Measurements from ENCODE around the gene IKBKG.
"Not testable (repeated sequence)": the region's sequence is repeated elsewhere in the genome, so short reads cannot be mapped to it uniquely, and the experiment has no call there.

IKBKG gene

DNA sequence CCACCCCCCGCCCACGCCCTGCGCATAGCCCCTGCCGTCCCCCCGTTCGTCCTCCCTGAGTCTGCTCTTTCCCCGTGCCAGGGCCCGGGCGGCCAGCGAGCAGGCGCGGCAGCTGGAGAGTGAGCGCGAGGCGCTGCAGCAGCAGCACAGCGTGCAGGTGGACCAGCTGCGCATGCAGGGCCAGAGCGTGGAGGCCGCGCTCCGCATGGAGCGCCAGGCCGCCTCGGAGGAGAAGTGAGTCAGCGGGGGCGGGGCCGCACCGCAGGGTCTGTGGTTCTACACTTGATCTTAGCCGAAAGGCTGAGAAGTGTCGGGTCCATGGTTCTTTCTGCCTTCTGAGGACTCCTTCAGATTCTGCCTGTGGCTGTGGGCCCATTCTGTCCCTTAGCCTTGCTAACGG lies 12.9 kb downstream of the IKBKG start:
- DNase-seq, result not testable (repeated sequence)

DNA sequence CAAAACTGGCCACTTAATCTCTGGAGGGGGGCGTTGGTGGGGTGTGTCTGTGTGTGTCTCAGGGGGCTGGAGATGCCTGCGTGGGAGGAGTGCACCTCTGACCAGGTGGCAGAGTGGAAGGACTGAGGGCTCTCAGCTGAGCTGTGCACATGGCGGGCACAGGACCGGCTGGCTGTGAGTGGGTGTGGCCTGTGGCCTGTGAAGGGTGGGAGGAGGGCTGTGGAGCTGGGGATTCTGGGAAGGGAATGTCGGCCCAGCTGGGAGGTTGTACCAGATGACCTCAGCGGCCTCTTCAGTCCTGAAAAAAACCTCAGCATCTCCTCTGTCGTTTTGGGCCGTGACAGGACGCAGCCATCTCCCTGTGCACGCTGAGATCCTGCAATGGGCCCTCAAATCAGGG lies 14.9 kb downstream of the IKBKG start:
- DNase-seq, result not testable (repeated sequence)

DNA sequence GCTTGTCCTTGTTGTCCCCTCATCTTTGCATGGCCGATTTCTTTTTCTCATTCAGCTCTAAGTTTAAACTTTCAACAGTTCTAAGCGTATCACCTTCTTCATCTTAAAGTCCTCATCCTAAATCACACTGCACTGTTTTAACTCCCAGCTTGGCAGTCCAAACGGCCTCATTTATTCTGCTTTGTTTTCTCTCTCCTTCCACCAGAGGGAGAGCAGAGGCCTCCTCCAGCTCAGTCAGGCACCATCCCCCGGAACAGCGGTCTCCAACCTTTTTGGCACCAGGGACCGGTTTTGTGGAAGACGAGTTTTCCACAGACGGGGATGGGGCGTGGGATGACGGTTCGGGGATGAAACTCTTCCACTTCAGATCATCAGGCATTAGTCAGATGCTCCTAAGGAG lies 22.9 kb downstream of the IKBKG start:
- not testable (repeated sequence) for DNase-seq

DNA sequence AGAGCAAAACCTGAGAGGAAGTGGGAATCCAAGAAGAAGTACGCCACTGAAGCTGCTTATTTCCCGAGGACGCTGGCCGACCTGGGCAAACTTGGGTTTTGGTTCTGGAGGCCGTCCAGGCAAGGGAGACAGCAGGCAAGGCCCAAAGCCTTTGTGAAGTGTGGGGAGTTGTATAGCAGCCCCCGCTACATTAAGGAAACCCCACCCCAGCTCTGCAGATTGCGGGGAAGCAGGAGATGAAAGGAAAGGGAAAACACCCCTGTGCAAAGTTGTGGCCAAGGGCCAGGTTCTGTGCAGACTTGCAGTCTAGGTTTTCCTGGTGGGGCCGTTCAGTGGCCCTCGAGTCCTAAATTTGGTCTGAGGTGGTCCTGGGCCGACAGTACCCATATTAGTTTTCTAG lies 25.6 kb downstream of the IKBKG start:
- DNase-seq, result not testable (repeated sequence)

DNA sequence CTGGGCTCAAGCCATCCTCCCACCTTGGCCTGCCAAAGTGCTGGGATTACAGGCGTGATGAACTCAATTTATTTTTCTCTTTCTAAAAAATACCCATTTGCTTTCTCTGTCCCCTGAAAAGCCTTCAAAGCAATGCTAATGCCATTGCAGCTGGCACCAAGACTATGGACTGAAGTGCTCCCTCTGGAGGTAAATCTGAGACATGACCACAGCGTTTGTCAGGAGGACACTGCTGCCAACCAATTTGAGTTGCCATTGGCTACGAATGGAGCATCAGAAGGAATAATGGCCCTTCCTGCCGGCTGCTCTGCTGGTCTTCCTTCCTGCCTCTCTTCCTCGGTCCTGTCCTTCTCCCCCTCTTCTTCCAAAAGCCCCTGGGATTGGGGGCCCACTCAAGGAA lies 27.7 kb downstream of the IKBKG start:
- not testable (repeated sequence) for DNase-seq

DNA sequence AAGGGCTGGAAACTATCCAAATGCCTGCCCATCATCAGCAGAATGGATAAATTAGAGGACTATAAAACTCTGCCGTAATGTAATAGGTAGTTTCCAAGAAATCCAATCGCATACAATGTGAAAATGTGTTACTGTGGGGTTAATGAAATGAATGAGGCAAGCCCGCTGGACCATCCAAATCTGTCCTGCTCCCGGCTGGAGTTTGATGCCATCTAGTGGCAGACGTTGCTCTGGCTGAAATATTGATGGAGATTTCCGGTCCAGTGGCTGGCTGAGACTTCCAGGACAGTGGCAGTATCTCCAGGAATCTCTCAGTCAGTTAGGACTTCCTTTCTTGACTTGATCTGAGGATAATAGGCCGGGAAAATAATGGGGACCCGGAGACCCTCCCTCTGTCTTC lies 35.6 kb downstream of the IKBKG start:
- not testable (repeated sequence) for DNase-seq

DNA sequence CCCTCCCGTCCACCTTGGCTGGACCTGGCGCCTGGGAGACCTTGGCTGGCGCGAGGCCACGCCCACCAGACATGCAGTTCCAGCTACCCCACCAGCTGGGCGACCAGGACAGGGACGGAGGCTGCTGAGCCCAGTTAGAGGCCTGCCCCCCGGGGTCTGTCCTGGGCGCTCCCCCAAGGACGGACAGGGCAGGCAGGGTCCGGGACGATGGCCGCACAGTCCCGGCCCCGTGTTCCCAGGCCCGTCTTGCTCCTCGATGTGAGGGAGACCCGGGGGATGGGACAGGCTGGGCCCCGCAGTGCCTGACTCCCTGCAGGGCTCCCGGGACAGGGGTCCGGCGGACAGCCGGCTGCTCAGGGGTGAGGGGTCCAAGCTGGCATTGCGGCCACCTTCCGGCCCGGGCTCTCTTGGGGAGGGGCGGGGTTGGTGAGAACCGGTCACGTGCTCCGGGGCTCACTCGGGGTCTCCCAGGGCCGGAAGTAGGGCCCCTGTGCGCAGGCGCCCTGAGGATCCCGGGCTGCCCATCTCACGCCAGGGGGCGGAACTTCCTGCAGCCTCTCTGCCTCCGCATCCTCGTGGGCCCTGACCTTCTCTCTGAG lies 37.3 kb downstream of the IKBKG start, which contains the start of gene CTAG1A:
TSS of gene CTAG1A (plus strand) at position 549 of the 599 bp plus-strand sequence. CDS start 74 bp downstream, outside the sequence.
- not testable (repeated sequence) for DNase-seq

DNA sequence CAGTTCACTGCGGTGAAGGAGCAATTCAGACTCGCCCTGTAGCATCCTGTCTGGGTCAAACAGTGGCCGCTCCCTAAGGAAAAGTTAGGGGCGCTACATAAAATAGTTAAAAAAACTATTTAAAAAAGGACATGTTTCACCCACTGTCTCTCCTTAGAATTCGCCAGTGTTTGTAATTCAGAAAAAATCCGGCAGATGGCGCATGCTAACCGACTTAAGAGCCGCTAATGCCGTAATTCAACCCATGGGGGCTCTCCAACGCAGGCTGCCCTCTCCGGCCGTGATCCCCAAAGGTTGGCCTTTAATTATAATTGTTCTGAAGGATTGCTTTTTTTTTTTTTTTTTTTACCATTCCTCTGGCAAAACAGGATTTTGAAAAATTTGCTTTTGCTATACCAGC lies 43.0 kb downstream of the IKBKG start:
- DNase-seq, result not testable (repeated sequence)

DNA sequence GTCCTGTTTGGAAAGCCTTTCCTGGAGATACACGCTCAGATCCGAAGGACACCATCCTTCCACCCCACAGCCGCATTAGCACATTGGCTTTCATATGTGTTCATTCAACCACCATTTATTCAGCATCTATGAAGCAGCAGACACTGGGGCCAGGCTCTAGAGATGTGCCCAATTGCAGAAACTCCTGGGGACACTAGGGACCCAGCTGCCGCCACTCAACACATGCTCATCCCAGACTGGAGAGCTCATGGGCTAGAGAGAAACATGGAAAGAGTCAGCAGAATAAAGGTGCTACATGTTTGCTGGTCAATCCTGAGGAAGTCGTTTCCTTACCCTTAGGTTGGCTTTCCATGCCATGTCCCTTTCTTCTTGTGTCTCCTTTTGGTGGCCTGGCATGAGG lies 45.1 kb downstream of the IKBKG start:
- DNase-seq, result no peak

DNA sequence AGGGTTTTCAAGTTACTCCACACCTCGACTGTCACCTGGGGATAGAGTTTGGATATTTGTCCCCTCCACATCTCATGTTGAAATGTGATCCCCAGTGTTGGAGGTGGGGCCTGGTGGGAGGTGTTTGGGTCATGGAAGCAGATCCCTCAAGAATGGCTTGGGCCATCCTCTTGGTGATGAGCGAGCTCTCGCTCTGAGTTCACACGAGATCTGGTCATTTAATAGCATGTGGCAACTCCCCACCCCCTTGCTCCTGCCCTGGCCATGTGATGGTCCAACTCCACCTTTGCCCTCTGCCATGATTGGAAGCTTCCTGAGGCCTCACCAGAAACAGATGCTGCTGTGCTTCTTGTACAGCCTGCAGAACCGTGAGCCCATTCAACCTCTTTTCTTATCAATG lies 45.8 kb downstream of the IKBKG start:
- DNase-seq, result no peak

DNA sequence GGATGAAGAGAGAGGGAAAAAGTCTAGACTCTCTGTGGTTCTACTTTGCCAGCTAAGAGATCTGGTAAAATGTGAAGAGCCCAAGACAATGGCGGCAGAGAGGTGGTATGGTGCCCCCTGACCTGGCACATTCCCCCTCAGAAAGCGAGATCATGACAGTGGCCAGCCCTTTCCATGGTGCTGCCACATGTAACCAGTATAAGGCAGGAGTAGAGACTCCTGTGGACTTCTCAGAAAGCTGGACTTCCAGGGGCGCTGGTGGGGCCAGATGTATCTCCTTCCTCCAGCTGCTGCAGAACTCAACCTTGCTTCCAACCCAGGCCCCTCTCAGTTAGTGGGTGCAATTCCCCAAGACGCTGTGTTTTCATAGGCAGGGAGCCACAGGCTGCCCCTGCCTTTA lies 47.1 kb downstream of the IKBKG start:
- no peak for DNase-seq

DNA sequence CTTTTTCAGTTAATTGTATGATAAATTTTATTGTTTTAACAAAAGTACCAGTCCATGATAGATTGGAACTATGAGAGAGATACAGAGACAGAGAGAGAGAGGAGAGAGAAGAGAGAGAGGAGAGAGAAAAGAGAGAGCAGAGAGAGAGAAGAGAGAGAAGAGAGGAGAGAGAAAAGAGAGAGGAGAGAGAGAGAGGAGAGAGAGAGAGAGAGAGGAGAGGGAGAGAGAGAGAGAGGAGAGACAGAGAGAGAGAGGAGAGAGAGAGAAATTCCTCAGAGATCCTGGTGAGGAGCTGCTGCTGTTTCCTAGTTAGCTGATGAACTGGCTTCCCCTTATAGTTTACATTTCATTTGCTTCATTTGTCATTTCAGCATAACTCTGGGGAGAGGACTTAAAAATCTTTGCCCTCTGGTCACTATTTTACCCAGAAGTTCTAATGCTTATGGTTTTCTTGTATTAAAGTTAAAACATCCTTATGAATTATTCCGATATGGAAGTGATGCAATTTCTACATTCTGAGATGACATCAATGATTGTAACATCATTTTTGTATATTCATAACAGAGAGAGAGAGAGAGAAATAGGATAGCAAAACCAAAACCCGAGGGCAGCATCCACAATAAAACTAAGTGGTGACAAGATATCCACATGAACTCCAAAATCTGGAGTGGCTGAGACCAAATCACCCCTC lies 48.3 kb downstream of the IKBKG start:
- DNase-seq, result no peak

DNA sequence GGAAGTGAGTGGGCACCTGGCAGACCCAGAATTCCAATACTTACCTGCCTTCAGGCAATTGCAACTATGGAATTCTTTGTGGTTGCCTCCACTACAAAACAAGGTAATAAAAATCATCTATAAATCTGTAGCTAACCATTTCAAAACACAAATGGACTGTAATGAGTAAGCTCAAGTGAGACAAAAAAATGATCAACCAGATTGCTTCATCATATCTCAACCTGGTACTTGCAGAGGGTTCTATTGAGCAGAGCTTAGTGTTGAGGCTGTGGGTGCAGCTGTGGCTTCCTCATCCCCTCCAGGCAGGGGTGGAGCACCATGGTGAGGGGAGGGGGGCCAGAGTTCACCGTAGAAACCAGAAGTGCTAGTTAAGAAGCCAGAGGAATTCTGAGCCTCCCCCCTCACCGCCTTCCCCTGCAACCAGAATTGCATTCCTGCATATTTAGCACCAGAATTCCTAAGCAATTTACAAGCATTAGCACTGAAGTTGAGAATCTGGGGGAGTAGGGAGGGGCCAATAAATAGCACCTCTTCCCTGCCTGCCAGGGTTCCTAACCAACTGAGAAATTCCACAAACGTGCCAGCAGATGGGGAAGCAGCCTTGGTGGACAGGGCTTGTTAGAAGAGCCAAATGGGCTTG lies 49.0 kb downstream of the IKBKG start:
- no peak for DNase-seq

DNA sequence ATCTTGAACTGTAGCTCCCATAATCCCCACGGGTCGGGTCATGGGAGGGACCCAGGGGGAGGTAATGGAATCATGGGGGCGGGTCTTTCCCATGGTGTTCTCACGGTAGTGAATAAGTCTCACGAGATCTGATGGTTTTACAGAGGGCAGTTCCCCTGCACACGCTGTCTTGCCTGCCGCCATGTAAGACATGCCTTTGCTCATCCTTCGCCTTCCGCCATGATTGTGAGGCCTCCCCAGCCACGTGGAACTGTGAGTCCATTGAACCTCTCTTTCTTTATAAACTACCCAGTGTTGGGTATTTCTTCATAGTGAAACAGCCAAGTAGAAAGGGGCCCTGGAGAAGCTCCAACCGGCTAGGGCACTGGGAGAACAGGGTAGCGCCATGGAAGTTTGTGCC lies 49.8 kb downstream of the IKBKG start:
- DNase-seq, result no peak

DNA sequence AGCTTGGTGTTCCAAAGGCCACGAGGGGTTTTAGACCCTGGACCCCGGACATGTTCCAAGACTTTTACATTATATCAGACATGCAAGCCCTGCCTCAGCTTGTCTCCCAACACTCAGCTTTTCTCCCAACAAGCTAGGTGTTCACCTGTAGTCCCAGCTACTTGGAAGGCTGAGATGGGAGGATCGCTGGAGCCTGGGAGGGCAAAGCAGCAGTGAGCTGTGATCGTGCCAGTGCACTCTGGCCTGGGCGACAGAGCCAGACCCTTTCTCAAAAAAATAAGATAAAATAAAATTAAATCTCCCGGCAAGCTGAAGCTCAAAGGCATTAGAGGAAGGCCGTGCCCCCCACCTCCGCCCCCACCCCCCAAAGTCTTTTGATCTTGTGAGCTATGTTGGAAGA lies 51.2 kb downstream of the IKBKG start:
- no peak for DNase-seq

DNA sequence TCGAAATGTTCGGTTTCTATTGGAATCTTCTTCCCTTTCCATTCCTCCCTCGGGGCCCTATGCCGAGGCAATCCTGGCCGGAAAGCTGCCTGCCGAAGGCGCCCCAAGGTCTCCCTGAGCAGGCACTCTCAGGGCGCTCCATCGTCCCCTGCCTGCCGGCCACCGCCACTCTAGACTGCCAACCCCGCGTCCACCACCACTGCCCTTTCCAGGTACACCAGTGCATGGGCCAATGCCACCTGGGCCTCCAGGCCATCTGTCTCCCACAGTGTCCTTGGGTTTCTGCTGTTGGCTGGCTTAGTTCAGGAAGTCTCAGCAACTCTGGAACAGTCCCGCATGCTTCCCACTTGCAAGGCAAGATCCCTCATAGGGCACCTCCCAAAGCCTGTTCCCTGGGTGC lies 52.1 kb downstream of the IKBKG start:
- DNase-seq, result no peak

DNA sequence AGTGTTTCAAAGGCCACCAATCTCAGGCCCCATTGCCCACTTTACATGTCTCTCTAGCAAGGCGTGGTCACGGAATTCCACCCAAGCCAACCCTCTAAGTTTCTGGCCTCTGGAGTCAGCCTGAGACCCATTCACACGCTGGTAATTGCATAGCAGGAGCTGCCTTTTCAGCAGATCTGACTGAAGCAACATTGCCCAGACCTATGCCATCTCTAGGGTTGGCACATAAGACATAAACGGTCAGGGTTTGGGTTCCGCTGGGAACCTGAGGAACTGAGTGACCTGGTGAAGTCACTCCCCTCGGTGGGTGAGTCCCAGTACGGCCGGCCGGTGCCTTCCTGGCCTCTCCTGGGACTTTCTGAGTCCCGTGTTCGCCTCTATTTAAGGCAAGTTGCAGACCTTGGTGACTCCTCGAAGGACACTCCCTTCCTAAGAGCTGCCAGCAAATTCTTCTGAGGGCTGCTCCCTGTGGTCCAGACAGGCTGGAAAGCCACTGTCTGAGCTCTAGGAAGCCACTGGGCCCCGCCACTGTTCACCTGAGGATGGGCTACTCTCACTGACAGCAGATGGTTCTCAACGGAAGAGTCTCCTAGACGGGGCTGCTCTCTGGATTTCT lies 53.4 kb downstream of the IKBKG start:
- no peak for DNase-seq

DNA sequence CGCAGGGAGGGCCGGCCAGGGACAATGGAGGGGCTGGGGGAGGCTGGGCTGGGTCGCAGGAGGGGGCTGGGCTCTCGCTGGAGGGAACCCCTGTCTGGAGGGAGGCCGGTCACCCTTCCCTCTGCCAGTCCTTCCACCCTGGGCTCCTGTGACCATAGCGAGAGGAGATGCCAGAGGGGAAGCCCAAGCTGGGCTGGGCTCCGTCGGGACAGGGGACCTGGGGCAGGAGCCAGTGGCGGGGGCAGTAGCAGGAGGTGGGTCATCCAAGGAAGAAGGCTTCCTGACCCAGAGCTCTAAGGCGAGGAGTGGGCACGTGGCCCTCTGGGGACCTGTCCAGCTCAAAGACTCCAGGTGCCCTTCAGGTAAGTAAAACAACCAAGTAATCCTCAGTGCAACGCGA lies 54.8 kb downstream of the IKBKG start:
- DNase-seq, result no peak

DNA sequence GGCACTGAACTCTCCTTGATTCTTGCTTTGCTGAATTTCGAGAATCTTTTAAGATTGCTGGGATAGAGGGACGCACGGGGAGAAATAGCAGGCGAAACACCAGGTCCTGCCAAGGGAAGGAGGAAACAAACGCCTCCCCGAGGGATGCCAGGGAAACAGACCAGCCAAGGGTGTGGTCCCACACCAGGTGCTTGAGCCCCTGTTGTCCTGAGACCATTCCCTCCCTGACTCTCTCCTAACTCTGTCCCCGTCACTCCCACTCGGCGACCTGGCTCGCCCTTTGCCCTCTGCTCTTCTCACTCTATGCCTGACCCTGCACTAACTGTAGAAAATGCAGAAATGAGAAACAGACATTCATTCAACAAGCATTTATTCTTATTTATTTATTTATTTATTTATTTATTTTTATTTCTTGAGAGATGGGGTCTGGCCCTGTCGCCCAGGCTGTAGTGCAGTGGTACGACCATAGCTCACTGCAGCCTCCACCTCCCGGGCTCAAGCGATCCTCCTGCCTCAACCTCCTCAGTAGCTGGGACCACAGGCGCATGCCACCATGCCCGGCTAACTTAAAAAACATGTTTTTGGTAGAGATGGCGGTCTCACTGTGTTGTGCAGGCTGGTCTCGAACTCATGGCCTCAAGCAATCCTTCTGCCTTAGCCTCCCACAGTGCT lies 55.5 kb downstream of the IKBKG start:
- no peak for DNase-seq

DNA sequence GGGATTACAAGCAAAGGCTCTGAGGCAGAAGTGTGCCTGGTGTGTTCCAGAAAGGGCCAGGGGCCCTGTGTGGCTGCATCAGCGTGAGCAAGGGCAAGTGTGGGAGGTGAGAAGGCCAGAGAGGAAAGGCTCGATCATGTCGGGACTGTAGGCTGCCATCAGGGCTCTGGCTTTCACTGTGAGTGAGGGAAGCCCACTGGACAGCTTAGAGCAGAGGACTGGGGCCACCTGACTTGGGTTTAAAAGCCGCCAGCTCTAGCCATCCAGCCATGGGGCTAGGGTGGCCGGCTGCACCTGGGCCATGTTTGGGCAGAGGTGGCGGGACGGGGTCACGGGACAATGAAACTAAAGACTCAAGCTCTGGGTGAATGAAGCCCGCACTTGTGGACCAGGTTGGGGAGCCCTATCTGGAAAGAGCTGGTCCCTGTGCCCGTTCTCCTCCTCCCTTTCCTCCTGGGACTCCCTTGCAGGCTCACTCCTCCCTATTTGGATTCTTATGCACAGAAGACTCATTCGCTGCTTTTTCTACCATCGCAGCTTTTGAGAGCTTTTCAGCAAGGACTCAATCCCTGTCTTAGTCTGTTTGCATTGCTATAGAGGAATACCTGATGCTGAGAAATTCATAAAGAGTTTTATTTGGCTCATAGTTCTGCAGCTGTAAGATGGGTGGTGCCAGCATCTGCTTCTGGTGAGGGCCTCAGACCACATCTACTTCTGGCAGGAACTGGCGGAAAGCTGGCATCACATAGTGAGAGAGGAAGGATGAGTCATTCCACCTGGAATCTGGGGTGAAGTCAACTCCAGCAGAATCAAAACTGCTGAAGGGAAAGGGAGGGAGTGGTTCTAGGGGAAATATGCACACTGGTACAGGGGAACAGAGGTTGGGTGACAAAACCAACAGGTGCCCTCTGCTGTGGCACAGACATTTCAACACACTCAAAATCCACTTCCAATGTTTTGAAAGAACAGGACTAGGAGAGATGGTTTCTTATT lies 56.3 kb downstream of the IKBKG start:
- no peak for DNase-seq

DNA sequence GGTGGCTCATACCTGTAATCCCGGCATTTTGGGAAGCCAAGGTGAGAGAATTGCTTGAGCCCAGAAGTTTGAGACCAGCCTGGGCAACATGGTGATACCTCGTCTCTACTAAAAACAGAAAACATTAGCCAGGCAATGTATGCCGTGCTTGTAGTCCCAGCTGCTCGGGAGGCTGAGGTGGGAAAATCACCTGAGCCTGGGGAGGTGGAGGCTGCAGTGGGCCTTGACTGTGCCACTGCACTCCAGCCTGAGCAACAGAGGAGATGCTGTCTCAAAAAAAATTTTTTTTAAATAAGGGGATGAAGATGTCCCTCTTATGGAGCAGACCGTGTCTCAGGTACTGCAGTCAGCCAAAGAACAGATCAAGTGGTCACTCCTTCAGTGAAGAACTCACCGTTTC lies 58.1 kb downstream of the IKBKG start:
- no peak for DNase-seq

DNA sequence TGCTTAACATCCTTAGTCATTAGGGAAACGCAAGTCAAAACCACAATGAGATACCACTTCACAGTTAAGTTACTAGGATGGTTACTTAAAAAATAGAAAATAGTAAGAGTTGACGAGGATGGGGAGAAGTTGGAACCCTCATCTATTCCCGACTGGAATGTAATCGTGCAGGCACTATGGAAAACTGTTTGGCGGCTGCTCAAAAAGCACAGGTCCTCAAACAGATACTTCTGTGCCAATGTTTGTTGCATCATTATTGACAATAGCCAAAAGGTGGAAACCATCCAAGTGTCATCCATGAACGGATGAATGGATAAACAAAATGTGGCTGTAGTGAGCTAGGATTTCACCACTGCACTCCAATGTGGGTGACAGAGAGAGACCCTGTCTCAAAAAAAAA lies 60.0 kb downstream of the IKBKG start:
- DNase-seq, result no peak

All from NCI-H187 (cell line).